ENCODE data around the gene NDUFC2.
"Not testable (repeated sequence)": the region's sequence is repeated elsewhere in the genome, so short reads cannot be mapped to it uniquely, and the experiment has no call there.

Gene NDUFC2

DNA sequence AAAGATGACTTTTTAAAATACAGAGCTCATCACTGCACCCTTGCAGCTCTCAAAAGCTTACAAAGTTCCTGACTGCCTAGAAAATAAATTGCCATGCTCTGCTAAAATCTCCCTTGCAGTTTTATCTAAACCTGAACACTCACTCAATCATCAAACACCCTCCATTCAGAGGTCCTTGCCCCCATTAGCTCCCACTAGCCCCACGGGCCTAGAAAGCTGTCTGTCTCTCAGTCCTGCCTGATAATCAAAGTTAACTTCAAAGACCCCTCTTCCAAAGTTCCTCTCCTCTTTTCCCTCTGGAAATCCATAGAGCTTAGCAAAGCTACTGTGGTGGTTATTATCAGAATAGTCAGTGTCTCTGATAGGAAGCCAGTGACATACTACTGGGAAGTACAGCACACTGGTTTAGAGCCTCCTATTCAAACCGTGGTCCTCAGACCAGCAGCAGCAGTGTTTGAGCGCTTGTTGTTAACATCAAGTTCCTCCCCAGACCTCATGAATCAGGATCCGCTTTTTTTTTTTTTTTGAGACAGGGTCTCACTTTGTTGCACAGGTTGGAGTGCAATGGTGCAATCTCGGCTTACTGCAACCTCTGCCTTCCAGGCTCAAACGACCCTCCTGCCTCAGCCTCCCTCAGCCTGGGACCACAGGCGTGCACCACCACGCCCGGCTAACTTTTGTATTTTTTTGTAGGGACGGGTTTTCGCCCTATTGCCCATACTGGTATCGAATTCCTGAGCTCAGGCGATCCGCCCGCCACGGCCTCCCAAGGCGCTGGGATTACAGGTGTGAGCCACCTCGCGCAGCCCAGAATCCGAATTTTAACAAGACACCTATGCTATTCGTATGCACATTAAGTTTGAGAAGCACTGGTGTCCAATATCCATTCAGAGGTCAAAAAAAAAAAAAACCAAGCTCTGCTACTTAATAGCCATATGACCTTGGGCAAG, 1.2 kb downstream of the NDUFC2 start:
- no peak for DNase-seq

DNA sequence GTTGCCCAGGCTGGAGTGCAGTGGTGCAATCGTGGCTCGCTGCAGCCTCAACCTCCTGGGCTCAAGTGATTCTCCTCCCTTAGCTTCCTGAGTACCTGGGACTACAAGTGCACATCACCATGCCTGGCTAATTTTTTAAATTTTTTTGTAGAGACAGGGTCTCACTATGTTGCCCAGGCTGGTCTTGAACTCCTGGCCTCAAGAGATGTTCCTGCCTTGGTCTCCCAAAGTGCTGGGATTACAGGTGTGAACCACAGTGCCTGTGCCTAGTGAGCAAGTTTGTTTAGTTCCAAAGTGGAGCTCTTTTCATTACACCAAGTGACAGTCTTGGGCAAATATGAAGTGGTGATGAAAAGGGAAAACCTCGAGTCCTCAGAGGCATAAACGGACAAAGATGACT, 2.1 kb downstream of the NDUFC2 start:
- not testable (repeated sequence) for DNase-seq

DNA sequence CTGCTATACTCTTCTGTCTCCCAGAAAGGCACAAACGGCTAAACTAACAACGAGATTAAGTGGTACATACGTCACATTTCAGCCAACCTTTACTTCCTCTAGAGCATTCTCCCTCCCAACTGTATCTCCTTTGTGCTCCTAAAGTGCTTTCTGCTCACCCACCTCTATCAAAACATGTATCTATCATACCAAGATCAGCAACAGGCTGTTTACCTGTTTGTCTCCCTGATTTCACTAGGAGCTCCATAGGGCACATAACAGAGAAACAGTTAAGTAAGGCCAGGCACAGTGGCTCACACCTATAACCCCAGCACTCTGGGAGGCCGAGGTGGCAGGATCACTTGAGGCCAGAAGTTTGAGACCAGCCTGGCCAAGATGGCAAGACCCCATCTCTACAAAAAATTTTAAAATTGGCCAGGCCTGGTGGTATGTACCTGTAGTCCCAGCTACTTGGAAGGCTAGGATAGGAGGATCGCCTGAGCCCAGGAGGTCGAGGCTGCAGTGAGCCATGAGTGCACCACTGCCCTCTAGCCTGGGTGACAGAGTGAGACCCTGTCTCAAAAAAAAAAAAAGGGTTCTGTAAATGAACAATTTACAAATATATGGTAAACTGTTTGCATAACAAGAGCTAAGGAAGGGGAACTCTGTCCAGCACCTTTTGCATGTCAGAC, 2.8 kb downstream of the NDUFC2 start:
- DNase-seq, result no peak

DNA sequence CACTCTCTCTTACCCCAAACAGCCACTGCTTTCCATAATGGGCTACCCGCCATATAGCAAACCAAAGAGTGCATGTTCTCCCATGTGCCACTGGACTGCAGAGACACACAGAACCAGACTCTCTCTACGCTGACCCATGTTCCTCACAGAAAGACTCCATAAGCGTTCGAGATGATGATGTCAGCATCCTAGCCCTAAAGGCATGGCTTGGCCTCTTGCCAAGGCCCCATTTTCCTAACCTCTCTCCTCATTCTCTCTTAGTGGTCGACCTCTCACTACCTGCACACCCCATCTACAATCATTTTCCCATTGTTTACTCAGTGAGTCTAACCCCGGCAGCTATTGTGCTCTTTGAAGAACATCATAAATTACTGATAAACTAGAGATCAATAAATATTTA, 4.9 kb downstream of the NDUFC2 start:
- DNase-seq, result no peak

DNA sequence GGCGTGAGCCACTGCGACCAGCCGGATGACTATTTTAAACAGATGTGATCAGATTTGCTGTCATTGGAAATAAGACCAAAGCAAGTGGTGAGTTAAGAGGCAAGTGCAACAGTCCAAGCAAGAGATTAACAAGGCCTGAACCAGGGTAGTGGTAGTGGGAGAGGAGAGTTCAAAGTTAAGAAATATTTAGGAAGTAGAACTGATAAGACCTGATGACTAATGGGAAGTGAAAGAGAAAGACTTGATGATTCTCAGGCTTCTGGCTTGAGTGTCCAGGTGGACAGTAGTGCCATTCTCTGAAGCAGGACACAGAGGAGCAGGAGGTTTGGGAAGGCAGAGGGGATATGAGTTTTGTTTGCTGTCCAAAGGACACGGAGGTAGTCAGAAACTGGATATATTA, 7.2 kb downstream of the NDUFC2 start:
- DNase-seq, result no peak

DNA sequence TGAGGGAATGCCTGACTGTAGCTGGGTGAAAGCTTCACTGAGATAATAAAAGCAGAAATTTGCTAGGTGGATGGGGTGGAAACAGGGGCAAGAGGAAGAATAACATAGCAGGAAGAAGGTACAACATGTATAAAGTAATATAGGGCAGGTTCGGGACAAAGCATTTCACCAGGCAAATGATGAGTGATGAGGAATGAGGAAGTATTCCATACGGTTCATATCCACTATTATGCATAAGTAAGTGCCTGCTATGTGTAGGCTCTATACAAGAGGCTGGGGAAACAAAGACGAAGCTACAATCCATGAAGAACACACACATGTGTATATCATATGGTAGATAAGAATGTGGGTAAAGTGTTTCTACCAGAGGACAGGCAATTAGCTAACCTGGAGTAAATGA, 7.9 kb downstream of the NDUFC2 start:
- no peak for DNase-seq

DNA sequence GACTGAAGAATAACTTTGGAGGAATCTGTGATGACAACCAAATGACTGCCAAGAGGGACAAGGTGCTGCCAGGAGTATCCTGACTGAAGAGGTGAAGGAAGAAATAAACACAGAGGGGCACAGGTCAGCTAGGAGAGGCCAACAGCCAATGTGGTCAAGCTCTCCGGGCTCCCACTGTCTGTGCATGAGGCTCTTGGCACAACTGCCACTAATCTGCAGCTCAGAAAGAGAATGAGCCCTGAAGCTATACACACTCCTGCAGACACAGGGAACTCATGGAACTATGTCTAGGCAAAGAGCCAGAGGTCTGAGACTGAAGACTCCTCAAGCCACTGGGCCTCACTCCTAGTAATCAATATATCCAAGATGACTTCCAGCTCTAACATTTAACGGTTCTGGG, 9.0 kb downstream of the NDUFC2 start:
- DNase-seq, result no peak

DNA sequence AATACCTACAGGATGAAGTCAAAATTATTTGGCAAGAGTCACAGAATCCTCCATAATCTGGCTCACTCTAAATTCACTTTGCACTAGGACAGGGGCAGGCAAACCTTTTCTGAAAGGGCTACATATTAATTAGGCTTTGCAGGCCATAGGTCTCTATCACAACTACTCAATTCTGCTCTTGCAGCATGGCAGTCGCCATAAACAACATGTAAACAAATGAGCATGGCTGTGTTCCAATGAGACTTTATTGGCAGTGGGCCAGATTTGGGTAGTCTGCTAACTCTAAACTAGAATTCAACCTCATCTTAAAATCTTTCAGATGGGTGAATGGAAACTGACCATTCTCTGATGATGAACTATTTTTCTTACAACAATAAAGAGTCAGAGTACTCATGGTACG, 10.2 kb downstream of the NDUFC2 start:
- DNase-seq, result no peak

DNA sequence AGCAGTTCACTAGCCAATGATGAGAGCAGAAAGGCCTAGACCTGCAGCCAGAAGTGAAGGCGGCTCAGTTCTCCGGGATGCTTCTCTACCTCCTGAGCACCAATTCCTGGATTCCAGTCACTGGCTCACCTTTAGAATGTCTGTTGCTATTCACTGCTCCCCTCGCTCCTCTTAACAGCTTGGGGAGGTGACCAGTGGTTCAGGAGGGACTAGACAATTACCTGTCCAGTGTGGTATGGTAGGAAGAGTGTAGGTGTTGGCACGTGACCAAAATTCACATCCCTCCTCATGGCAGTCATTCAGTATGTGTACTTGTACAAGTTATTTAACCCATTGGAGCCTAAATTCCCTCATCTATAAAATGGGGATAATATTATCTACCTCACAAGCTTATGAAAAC, 12.0 kb downstream of the NDUFC2 start:
- no peak for DNase-seq

DNA sequence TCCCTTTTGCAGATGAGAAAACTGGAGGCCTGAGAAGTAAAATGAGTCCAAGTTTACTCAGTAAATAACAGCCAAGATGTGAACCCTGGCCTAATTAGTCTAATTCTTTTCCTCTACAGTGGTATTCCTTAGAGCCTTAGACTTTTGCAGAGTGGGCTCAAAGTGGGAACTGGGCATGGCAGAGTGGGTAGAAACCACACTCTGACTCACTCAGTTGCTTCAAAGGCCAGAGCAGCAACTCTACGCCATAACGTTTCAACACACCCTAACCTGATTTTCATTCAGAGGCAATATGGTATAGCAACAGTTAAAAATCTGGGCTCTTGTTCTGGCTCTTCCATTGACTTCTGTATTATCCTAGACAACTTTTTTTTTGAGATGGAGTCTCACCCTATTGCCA, 13.2 kb downstream of the NDUFC2 start:
- DNase-seq, result no peak

DNA sequence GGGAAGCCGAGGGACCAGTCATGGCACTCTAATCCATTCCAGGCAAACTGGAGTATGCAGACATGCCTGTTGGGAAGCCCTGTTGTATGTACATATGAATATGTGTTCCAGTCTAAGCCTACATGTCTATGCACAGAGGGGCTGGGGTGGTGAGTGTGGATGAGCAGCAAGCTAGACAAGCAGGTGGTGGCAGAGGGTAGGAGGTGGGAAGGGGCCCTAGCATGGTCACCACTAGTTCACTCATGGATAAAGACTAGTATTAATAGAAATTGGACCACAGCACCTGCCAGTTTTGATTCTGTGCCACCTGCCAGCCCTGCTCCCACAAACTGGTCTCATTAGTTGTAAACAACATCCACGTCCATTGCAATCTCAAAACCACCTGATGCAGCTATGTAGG, 14.5 kb downstream of the NDUFC2 start:
- no peak for DNase-seq

DNA sequence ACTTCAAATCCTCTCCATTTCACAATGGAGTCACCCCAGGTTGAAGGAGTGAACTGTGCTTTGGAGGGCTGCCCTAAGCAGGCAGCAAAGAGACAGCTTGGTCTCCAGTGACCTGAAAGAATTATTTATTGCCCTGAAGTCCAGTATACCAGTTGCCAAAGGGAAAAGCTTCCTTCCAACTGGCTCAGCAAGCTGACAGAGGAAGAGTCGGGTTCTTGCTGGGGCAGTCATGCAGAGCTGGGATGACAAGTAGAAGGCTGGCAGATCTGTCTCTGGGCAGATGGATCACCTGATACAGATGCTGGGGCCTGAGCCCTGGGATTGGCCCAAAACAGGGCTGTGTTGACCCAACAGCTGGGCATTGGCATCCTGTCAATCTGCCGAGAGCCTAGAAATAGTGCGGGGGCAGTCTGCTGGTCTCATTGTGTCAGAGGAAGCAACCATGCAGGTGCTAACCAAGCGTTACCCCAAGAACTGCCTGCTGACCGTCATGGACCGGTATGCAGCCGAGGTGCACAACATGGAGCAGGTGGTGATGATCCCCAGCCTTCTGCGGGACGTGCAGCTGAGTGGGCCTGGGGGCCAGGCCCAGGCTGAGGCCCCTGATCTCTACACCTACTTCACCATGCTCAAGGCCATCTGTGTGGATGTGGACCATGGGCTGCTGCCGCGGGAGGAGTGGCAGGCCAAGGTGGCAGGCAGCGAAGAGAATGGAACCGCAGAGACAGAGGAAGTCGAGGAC, 16.1 kb downstream of the NDUFC2 start, which contains the start of gene THRSP:
TSS of gene THRSP (plus strand) at position 422 of the 742 bp plus-strand sequence. CDS start at position 443, 21 bp downstream.
- no peak for DNase-seq

DNA sequence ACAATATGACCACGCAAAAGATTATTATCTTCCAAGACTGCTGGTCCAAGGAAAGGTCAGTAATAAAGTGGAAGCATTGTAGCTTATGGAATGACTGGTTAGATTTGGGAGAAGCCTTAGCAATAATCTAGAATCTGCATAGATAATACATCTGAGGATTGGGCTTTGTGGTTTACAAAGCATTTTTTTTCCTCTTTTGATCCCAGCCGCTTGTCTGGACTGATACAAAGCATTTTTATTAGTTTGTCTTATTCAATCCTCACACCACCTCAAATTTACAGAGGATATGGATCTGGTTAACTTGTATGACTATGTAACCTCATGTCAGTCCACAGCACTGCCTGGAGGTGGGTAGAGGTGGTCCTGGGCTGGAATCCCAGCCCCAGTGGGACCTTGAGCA, 17.0 kb downstream of the NDUFC2 start:
- DNase-seq, result no peak

DNA sequence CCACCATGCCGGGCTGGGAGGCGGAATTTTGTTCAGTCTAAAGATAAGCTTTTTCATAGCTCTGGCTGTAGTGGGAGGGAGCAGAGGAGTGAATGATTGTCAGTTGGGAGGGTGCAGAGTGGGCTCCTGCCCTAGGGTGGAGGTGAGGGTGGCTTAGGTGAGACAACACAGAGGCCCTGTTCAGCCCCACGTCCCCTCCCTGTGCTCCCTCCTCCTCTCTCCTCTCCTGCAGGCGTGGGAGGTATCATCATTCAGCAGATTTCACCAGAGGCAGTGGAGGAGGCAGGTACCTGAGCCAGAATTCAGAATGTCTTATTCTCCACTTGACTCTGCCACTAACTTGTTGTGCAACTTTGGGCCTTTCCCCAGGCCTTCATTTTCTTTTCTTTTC, 17.7 kb downstream of the NDUFC2 start:
- no peak for DNase-seq

DNA sequence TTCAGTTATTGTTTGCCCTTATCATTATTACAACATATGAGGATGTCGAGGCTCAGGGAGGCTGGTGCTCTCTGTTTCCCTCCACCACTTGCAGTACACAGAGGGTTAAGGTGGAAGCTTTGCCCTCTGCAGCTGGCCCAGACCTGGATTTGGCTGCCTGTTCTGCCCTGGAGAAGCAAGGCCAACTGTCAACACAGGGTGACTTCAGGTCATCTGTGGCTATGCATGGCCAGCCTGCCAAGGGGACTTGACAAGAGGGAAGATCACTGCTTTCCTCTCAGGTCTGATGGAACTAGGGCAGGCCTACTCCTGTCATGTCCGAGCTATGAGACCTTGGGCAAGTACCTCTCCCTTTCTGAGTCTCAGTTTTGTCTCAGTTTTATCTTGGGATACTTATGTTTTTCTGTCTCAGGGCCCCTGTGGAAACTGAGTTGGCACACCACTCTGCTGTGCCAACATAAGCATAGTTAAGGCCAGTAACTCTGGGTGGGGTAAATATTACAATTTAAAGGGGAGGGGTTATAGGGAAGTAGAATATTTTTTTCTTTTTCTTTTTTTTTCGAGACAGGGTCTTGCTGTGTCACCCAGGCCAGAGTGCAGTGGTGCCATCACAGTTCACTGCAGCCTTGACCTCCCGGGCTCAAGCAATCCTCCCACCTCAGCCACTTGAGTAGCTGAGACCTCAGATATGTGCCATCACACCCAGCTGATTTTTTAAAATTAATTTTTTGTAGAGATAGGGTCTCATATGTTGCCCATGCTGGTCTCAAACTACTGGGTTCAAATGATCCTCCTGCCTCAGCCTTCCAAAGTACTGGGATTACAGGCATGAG, 18.4 kb downstream of the NDUFC2 start:
- no peak for DNase-seq

DNA sequence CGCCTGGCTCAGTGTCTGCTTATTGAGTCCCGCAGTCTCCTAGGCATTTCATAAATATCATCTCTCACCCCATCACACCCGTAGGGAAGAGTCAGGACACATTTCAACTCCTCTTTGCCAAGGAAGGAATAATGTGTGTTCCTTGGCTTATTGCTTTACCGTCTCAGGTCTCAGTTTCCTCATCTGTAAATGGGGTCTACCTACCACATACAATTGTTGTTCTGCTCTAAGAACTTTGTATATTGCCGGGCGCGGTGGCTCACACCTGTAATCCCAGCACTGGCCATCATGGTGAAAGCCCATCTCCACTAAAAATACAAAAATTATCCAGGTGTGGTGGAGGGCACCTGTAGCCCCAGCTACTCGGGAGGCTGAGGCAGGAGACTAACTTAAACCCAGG, 19.1 kb downstream of the NDUFC2 start:
- no peak for DNase-seq

DNA sequence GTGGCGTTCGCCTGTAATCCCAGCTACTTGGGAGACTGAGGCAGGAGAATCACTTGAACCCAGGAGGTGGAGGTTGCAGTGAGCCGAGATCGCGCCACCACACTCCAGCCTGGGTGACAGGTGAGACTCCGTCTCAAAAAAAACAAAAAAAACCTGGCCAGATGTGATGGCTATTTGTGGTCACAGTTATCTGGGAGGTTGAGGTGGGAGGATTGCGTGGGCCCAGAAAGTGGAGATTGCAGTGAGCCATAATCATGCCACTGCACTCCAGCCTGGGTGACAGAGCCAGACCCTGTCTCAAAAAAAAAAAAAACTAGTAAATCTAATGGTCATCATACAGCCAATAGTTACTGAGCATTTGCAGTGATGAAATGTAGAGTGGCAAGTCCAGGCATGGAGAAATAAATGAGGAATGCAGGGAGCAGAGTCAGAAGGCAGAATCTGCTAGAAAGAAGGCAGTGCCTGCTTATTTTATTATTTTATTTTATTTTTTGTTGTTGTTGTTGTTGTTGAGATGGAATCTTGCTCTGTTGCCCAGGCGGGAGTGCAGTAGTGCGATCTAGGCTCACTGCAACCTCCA, 19.8 kb downstream of the NDUFC2 start:
- DNase-seq, result not testable (repeated sequence)

DNA sequence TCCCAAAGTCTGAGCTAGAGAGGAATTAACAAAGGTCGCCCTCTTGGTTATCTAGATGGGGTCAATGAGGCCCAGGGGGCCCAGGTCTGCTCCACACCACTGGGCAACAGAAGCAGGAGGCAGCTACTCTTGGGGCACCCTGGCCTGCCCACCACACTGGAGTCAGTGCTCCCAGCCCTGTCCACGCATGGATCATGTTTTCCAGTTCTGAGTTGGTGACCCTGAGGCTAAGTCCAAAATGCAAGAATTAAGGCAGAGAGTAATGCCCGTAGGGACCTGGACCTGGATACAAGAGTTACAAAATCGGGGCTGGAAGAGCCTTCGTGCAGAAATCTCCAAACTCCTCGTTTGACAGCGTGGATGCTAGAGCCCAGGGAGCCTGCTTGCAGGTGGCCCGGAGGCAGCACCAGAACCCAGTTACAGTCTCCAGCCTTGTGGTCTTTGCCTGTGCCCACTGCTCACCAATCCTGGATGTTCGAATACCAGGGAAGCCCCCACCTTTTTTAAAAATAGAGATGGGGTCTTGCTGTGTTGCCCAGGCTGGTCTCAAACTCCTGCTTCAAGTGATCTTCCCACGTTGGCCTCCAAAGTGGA, 22.1 kb downstream of the NDUFC2 start:
- DNase-seq, result no peak

DNA sequence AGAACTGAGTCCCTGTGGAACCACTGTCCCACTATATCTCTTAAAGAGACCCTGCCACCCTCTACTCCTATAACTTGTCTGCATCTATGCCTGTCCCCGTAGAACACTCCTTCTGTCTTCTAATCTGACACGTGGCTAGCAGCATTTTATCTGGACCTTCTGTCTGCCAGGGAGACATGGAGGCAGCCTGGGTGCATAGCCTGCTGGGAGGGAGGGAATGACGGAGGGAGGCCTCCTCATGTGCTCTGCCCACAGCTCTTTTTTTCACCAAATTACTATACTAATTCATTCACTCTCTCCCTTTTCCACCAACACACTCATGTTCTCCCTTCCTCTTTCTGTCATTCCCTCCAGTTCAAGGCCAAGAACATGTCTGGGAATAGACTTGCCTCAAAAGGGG, 23.6 kb downstream of the NDUFC2 start:
- no peak for DNase-seq

DNA sequence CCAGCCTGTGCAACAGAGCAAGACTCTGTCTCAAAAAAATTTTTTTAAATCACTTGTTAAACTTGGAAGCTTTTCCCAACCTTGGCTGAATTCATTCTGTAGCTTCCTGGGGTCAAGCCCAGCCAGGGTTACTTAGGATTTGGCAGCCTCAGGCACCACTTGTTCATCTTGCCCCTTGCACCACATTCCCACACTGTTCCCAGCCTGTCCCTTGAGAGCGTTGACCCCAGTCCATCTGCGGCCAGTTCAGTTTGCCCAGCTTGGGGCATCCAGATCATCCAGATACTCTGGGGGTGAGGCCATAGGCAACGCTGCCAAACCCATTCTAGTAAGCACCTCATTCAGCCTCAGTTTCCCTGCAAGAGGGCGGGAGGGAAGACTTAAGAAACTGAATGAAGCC, 24.7 kb downstream of the NDUFC2 start:
- no peak for DNase-seq

DNA sequence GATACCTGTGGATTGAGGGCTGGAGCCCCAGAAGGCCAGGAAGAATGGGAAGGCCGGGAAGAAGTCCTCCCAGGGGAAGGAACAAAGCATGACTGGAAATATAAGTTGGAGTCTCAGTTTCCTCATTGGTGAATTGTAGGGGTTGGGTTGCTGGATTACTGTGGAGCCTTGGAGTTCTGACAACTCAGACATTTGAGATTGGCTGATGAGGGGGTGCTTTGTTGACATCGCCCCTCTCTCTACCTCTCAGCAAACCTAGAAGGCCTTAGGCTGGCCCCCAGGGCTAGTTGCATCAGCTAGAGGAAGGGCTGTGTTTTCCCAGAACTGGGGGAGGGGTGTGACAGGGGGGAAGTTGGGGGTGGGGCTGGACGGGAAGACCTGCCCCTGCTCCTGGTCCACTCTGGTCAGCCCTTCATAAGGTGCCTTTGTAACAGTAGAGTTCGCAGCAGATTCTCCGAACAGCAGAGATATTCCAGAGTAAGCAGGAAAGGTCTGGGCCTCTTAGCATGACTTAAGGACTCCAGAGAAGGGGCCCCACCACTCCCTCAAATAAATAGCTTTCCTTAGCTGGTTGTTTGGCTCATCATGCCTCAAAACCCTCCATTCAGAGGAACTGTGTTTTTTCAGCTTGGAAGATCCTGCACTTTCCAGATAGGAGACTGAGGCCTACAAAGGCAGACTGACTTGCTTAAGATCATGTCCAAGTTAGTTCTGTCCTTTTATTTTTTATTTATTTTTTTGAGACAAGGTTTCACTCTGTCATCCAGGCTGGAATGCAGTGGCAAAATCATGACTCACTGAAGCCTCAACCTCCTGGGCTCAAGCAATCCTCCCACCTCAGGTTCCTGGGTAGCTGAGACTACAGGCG, 28.5 kb downstream of the NDUFC2 start:
- DNase-seq, result no peak

Measured in effector CD4-positive, alpha-beta T cell (primary cell).